Left kidney (tissue), 2 donors: Measurements from ENCODE around the gene GADL1. TPM values are rescaled to one million over a fixed set of nuclear protein-coding genes. Genes with fewer than 3 reads are reported as not detected.

Experiments
- DNase-seq: peaks from one replicate; pipeline ENCODE4 v3.0.0-alpha.2; 2013
- polyA plus RNA-seq: library from polyadenylated mRNA; unstranded; fragments of 120-200 nt; gene quantifications from one replicate; pipeline ENCODE4 v1.2.1, GENCODE V29; 2013; ENCODE audit not compliant: insufficient read length

GADL1 gene
- polyA plus RNA-seq, 1 donor, result 5.1 TPM

GRCh38 chr3:30721314-30721634 lies 173.2 kb downstream of the GADL1 start:
- DNase-seq, result no peak

GRCh38 chr3:30720586-30721313 lies 173.7 kb downstream of the GADL1 start:
- DNase-seq, result no peak

GRCh38 chr3:30719536-30719935 lies 174.9 kb downstream of the GADL1 start:
- DNase-seq, result no peak

GRCh38 chr3:30713885-30714503 lies 180.5 kb downstream of the GADL1 start:
- no peak for DNase-seq

- no peak for DNase-seq
Measured at GRCh38 chr3:30712991-30713390, 181.5 kb downstream of the GADL1 start.

GRCh38 chr3:30711867-30712266 lies 182.6 kb downstream of the GADL1 start:
- no peak for DNase-seq

- no peak for DNase-seq
Measured at GRCh38 chr3:30711151-30711550, 183.3 kb downstream of the GADL1 start.

GRCh38 chr3:30710017-30710416 lies 184.4 kb downstream of the GADL1 start:
- no peak for DNase-seq

- no peak for DNase-seq
Measured at GRCh38 chr3:30708472-30708871, 186.0 kb downstream of the GADL1 start.

GRCh38 chr3:30707825-30708224 lies 186.6 kb downstream of the GADL1 start:
- DNase-seq, result no peak

- DNase-seq, result no peak
Measured at GRCh38 chr3:30704931-30705890, 189.2 kb downstream of the GADL1 start.

- no peak for DNase-seq
Measured at GRCh38 chr3:30702828-30703397, 191.5 kb downstream of the GADL1 start.

GRCh38 chr3:30702038-30702827 lies 192.2 kb downstream of the GADL1 start:
- DNase-seq, result no peak

GRCh38 chr3:30700702-30701321 lies 193.6 kb downstream of the GADL1 start:
- no peak for DNase-seq

GRCh38 chr3:30699927-30700326 lies 194.5 kb downstream of the GADL1 start:
- DNase-seq, result no peak

GRCh38 chr3:30698549-30698948 lies 195.9 kb downstream of the GADL1 start:
- no peak for DNase-seq

GRCh38 chr3:30696896-30697295 lies 197.6 kb downstream of the GADL1 start:
- no peak for DNase-seq

- no peak for DNase-seq
Measured at GRCh38 chr3:30696403-30696819, 198.1 kb downstream of the GADL1 start.

- no peak for DNase-seq
Measured at GRCh38 chr3:30695302-30696061, 199.0 kb downstream of the GADL1 start.

GRCh38 chr3:30694668-30695067 lies 199.8 kb downstream of the GADL1 start:
- DNase-seq, result no peak
